NB4 (cell line): Measurements from ENCODE around the gene INF2.

Source experiments
- DNase-seq: peaks from one replicate; pipeline ENCODE4 v3.0.0; 2010; ENCODE audit warnings: low read depth
- H3K4me3 ChIP-seq: one replicate; pipeline ENCODE4 v1.5.1; 2011; ENCODE audit warnings: mild to moderate bottlenecking, low read depth, low read length, moderate library complexity
- CTCF ChIP-seq: IDR thresholded peaks from one replicate; pipeline ENCODE4 v1.5.1; 2012; ENCODE audit warnings: low read depth, low read length
- MAX ChIP-seq: IDR thresholded peaks from 2 replicates; pipeline ENCODE4 v1.6.1; 2011; ENCODE audit warnings: low read depth, low read length
- MYC ChIP-seq: IDR thresholded peaks from 2 replicates; pipeline ENCODE4 v1.6.1; 2011; ENCODE audit warnings: low read depth, low read length
- POLR2A ChIP-seq: IDR thresholded peaks from 2 replicates; pipeline ENCODE4 v1.6.1; 2011; ENCODE audit warnings: mild to moderate bottlenecking; ENCODE audit not compliant: insufficient read length; ENCODE audit errors: extremely low read depth

INF2 gene

GRCh38 chr14:104692261-104692938, 3.0 kb downstream of the INF2 start:
- DNase-seq: no peak
- TF ChIP-seq MYC (no peak), POLR2A (no peak), MAX (no peak), CTCF (no peak)
- H3K4me3 ChIP-seq: no peak overlapping the region

GRCh38 chr14:104692939-104693315, 3.5 kb downstream of the INF2 start:
- H3K4me3 ChIP-seq: no peak overlapping the region
- TF ChIP-seq MYC (no peak), CTCF (no peak), POLR2A (no peak), MAX (no peak)
- no peak for DNase-seq

GRCh38 chr14:104693482-104694431, 4.3 kb downstream of the INF2 start:
- DNase-seq: no peak
- TF ChIP-seq CTCF: no peak
- no peak for TF ChIP-seq POLR2A
- TF ChIP-seq MAX: no peak
- no peak for TF ChIP-seq MYC
- H3K4me3 ChIP-seq: no peak overlapping the region

GRCh38 chr14:104694475-104694950, 5.1 kb downstream of the INF2 start:
- no peak for TF ChIP-seq MAX
- TF ChIP-seq POLR2A: no peak
- TF ChIP-seq MYC: no peak
- TF ChIP-seq CTCF: no peak
- no peak overlapping the region for H3K4me3 ChIP-seq
- DNase-seq: no peak

GRCh38 chr14:104694991-104695659, 5.7 kb downstream of the INF2 start:
- TF ChIP-seq MAX: no peak
- TF ChIP-seq MYC: no peak
- no peak for TF ChIP-seq POLR2A
- no peak for TF ChIP-seq CTCF
- H3K4me3 ChIP-seq: no peak overlapping the region
- peak; percentile 31 for DNase-seq
